HG03575 (cell line): Measurements from ENCODE around the gene SEC14L2.
"Not testable (repeated sequence)": the region's sequence is repeated elsewhere in the genome, so short reads cannot be mapped to it uniquely, and the experiment has no call there.

Experiments used
- ATAC-seq: cut with Tn5 transposase; IDR thresholded peaks from one replicate; pipeline ENCODE4 v1.9.1; 2021; ENCODE audit not compliant: unreplicated experiment, insufficient number of reproducible peaks, low FRiP score; ENCODE audit errors: extremely low read depth

Gene SEC14L2

GRCh38 chr22:30439836-30440235 lies 43.0 kb downstream of the SEC14L2 start:
- ATAC-seq, result no peak

DNA sequence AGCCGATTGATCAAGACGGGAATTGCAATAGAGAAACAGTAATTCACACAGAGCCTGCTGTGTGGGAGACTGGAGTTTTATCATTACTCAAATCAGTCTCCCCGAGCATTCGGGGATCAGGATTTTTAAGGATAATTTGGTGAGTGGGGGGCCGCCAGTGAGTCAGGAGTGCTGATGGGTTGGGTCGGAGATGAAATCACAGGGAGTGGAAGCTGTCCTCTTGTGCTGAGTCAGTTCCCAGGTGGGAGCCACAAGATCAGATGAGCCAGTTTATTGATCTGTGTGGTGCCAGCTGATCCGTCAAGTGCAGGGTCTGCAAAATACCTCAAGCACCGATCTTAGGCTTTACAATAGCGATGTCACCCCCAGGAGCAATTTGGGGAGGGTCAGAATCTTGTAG lies 44.3 kb downstream of the SEC14L2 start:
- ATAC-seq, result no peak

GRCh38 chr22:30444632-30445437 lies 48.0 kb downstream of the SEC14L2 start:
- no peak for ATAC-seq

- ATAC-seq, result no peak
Measured at GRCh38 chr22:30445438-30446145, 48.8 kb downstream of the SEC14L2 start.

- no peak for ATAC-seq
Measured at GRCh38 chr22:30447656-30448055, 50.8 kb downstream of the SEC14L2 start.

- ATAC-seq, result not testable (repeated sequence)
Measured at GRCh38 chr22:30451488-30451887, 54.7 kb downstream of the SEC14L2 start.

DNA sequence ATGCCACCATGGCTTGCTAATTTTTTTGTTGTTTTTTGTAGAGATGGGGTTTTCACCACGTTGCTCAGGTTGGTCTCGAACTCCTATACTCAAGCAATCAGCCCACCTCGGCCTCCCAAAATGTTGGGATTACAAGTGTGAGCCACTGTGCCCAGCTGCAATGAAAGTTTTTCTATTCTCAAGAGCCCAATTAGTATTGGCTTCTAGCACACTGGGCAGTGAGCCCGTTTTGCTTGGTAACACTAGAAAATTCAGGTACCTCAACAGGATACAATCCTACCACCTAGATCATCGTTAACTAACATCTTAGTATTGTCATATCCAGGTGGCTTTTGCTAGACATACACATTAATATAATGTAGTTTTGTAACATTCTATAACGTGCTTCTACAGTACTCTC lies 56.0 kb downstream of the SEC14L2 start:
- no peak for ATAC-seq

- ATAC-seq, result no peak
Measured at GRCh38 chr22:30453731-30454510, 57.1 kb downstream of the SEC14L2 start.

DNA sequence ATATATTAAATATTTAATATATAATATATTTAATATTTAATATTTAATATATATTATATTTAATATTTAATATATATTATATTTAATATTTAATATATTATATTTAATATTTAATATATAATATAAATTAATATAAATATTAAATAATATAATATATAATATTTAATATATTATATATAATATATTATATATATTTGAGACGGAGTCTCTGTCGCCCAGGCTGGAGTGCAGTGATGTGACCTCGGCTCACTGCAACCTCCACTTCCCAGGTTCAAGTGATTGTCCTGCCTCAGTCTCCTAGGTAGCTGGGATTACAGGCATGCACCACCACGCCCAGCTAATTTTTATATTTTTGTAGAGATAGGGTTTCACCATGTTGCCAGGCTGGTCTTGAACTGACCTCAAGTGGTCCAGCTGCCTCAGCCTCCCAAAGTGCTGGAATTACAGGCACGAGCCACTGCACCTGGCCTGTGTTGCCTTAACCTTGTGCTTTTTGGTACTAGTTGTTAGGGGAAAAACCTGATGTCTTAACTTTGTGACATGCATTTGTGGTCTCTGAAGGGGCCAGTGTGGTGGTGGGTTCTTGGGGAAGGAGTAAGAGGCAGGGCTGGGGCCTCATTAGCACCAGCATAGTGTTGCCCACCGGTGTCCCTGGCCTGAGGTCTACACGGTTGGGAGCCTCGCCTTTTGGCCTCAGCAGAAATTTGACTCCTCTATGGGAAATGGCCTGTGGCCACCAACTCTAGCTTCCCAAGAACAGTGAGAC lies 58.4 kb downstream of the SEC14L2 start:
- ATAC-seq, result no peak

- ATAC-seq, result no peak
Measured at GRCh38 chr22:30457981-30458380, 61.2 kb downstream of the SEC14L2 start.

DNA sequence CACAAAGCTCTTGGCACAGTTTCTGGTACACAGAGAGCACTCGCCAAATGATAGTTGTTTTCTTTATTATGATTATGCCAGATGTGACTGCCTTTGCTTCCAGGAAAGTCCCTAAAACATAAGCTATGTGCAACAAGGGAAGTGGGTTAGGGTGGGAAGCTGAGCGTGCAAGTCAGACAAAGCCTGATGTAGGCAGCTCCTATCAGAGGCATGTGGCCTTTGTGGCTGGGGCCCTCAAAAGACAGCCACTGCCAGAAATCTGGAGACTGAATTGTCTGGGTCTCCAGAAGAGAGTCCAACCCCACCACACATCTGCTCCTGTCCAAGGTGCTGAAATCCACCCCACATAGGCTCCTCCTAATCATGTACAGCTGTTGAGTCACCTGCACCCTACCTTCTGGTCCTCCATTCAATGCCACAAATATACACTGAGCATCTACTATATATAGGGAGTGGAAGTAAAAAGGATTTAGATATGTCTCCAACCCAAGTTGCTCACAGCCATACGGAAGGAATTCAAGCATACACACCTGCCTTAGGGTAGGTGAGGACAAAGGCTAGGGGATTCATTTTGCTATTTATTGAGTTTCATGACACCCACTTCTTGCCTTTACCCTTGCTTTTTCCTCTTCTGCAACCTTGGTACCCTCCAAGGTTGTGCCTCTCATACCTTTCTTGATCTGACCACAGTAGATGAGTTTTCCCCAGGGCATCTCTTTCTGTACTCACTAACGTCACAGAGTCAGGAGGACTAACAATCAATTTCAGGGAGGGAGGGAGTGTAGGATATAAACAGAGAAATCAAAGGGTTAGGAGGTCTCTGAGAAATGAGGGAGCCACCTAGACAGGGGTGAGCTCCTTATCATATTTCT lies 62.6 kb downstream of the SEC14L2 start:
- no peak for ATAC-seq

GRCh38 chr22:30460147-30460546 lies 63.3 kb downstream of the SEC14L2 start:
- no peak for ATAC-seq

DNA sequence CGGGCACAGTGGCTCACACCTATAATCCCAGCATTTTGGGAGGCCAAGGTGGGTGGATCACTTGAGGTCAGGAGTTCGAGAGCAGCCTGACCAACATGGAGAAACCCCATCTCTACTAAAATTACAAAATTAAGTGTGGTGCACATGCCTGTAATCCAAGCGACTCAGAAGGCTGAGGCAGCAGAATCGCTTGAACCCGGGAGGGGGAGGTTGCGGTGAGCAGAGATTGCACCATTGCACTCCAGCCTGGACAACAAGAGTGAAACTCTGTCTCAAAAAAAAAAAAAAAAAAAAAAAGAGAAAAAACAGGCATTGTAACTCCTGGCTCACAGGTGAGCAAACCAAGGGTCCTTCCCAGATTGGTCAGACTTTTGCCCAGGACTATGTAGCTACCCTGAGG lies 63.7 kb downstream of the SEC14L2 start:
- not testable (repeated sequence) for ATAC-seq

DNA sequence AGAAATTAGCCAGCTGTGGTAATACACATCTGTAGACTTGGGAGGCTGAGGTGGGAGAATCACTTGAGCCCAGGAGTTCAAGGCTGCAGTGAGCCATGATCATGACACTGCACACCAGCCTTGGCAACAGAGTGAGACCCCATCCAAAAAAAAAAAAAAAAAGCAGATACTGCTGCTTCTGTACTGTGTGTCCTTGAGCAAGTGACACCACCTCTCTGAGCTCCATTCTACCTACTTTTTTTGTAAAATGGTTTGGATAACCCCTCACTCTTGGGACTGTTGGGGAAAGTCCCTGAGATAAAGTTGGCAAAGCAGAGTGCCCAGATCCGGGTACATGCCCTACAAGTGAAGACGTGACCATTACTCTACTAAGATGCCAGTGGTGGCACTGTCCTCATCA lies 72.3 kb downstream of the SEC14L2 start:
- no peak for ATAC-seq

DNA sequence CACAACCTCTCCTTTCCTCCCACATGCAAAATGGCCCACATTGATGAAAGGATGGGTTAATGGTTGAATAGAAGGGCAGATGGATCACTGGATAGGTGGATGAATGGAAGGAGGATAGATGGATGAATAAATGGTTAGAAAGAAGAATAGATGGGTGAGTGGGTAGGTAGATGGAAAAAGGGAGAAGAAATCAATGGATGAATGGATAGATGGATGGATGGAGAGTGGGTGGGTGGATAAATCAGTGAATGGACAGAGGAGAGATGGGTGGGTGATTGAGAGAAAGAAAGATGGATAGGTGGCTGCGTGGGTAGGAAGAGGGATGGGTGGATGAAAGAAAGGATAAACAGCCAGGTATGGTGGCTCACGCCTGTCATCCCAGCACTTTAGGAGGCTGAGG lies 73.8 kb downstream of the SEC14L2 start:
- ATAC-seq, result no peak

- no peak for ATAC-seq
Measured at GRCh38 chr22:30471616-30472318, 74.9 kb downstream of the SEC14L2 start, which contains the start of gene SEC14L3. TSS of gene SEC14L3 (minus strand) at chr22:30472017. CDS start at chr22:30471958, 59 bp downstream.

DNA sequence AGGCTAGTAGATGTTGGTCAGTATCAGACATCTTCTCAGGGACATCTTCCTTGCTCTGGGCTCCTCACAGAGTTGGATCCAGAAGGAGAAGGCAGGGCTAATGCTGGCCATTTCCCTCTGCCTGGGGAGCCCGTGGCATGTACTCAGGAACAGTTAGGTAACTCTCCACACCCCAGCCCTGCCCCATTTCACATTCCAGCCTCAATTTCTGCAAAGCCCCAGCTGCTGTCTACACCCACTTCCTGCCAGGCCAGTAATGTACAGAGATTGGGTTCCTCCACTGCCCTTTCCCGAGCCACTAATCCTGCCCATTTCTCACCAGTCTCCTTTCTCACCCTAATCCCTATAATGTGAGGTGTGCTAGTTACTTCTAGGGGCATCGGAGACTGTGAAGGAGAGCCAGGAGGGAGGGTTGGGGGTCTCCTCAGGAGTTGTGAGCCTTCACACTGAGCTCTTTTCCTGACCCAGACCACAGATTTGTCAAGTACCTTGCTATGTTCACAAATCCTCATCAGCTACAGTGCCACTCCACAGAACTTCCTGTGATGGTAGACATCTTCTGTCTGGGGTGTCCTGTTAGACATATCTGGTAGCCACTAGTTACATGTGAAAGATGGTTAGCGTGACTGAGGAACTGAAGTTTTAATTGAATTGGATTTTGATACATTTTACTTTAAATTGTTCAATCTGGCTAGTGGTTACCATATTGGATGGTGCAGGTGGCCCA lies 76.3 kb downstream of the SEC14L2 start:
- no peak for ATAC-seq
